Adipocyte (in vitro differentiated cells): Measurements from ENCODE around the gene ARHGEF26.
A peak's percentile ranks its signal among the peaks of the same experiment; 100 is the strongest.

Experiments
- DNase-seq: peaks from one replicate; pipeline ENCODE4 v3.0.0-alpha.2; 2015; ENCODE audit warnings: low read depth
- H3K27me3 ChIP-seq: replicated peaks from 2 replicates; pipeline ENCODE4 v1.7.0; 2013; ENCODE audit warnings: mild to moderate bottlenecking, low read length, moderate library complexity; ENCODE audit not compliant: control insufficient read depth, insufficient read depth
- H3K36me3 ChIP-seq: 2 replicates; pipeline ENCODE4 v1.7.0; 2013; ENCODE audit warnings: low read length, mild to moderate bottlenecking, moderate library complexity; ENCODE audit not compliant: control insufficient read depth, insufficient read depth, severe bottlenecking
- H3K4me1 ChIP-seq: 2 replicates; pipeline ENCODE4 v1.7.0; 2013; ENCODE audit warnings: mild to moderate bottlenecking, low read length, moderate library complexity; ENCODE audit not compliant: control insufficient read depth, insufficient read depth
- H3K4me3 ChIP-seq: 2 replicates; pipeline ENCODE4 v1.7.0; 2013; ENCODE audit warnings: mild to moderate bottlenecking, low read length, moderate library complexity
- H3K9ac ChIP-seq: 2 replicates; pipeline ENCODE4 v1.7.0; 2013; ENCODE audit warnings: mild to moderate bottlenecking, low read length, moderate library complexity
- H3K9me3 ChIP-seq: 2 replicates; pipeline ENCODE4 v1.7.0; 2013; ENCODE audit warnings: mild to moderate bottlenecking, low read length, moderate library complexity; ENCODE audit not compliant: control insufficient read depth

ARHGEF26 gene

GRCh38 chr3:154236331-154236730 lies 115.1 kb downstream of the ARHGEF26 start:
- no peak for DNase-seq
- Histone ChIP-seq H3K9me3 (no peaks in the 10 kb centered on the region), H3K9ac (no peak overlapping the region), H3K36me3 (peaks cover 13% of the 10 kb centered on the region), H3K27me3 (no peaks in the 10 kb centered on the region), H3K4me3 (no peak overlapping the region), H3K4me1 (peaks cover 3% of the 10 kb centered on the region)

- Histone ChIP-seq H3K9ac (no peak overlapping the region), H3K4me1 (peaks cover 32% of the 10 kb centered on the region), H3K4me3 (no peak overlapping the region), H3K9me3 (no peaks in the 10 kb centered on the region), H3K36me3 (peaks cover 15% of the 10 kb centered on the region), H3K27me3 (no peaks in the 10 kb centered on the region)
- no peak for DNase-seq
Measured at GRCh38 chr3:154240235-154240634, 119.0 kb downstream of the ARHGEF26 start.

- H3K9ac ChIP-seq, result no peak overlapping the region
- H3K4me1 ChIP-seq, result peaks cover 35% of the 10 kb centered on the region
- peaks cover 15% of the 10 kb centered on the region for H3K36me3 ChIP-seq
- no peak for DNase-seq
- no peak overlapping the region for H3K4me3 ChIP-seq
- H3K27me3 ChIP-seq, result no peaks in the 10 kb centered on the region
- H3K9me3 ChIP-seq, result no peaks in the 10 kb centered on the region
Measured at GRCh38 chr3:154241496-154241895, 120.3 kb downstream of the ARHGEF26 start.

GRCh38 chr3:154242766-154243165 lies 121.6 kb downstream of the ARHGEF26 start:
- Histone ChIP-seq H3K27me3 (no peaks in the 10 kb centered on the region), H3K4me1 (peaks cover 32% of the 10 kb centered on the region), H3K9ac (peak overlapping the region; percentile 56), H3K36me3 (peaks cover 18% of the 10 kb centered on the region), H3K9me3 (no peaks in the 10 kb centered on the region), H3K4me3 (peak overlapping the region; percentile 53)
- no peak for DNase-seq

- peaks cover 32% of the 10 kb centered on the region for H3K4me1 ChIP-seq
- peak overlapping the region; percentile 53 for H3K4me3 ChIP-seq
- H3K27me3 ChIP-seq, result no peaks in the 10 kb centered on the region
- peak overlapping the region; percentile 56 for H3K9ac ChIP-seq
- DNase-seq, result no peak
- no peaks in the 10 kb centered on the region for H3K9me3 ChIP-seq
- H3K36me3 ChIP-seq, result peaks cover 18% of the 10 kb centered on the region
Measured at GRCh38 chr3:154243353-154243752, 122.2 kb downstream of the ARHGEF26 start.

- DNase-seq, result no peak
- Histone ChIP-seq H3K4me3 (no peak overlapping the region), H3K4me1 (peaks cover 32% of the 10 kb centered on the region), H3K9ac (no peak overlapping the region), H3K36me3 (peaks cover 27% of the 10 kb centered on the region), H3K9me3 (no peaks in the 10 kb centered on the region), H3K27me3 (no peaks in the 10 kb centered on the region)
Measured at GRCh38 chr3:154244644-154245043, 123.5 kb downstream of the ARHGEF26 start.

- DNase-seq, result no peak
Measured at GRCh38 chr3:154247806-154248415, 126.7 kb downstream of the ARHGEF26 start.

GRCh38 chr3:154250291-154250690 lies 129.1 kb downstream of the ARHGEF26 start:
- no peak for DNase-seq
- Histone ChIP-seq H3K9ac (no peak overlapping the region), H3K27me3 (no peaks in the 10 kb centered on the region), H3K4me1 (peaks cover 9% of the 10 kb centered on the region), H3K4me3 (no peak overlapping the region), H3K9me3 (no peaks in the 10 kb centered on the region), H3K36me3 (peaks cover 46% of the 10 kb centered on the region)

More at GRCh38 chr3:154247806-154248415, 126.7 kb downstream of the ARHGEF26 start:
- no peak overlapping the region for H3K4me3 ChIP-seq
- no peaks in the 10 kb centered on the region for H3K27me3 ChIP-seq
- H3K9ac ChIP-seq, result no peak overlapping the region
- peaks cover 30% of the 10 kb centered on the region for H3K36me3 ChIP-seq
- peaks cover 29% of the 10 kb centered on the region for H3K4me1 ChIP-seq
- H3K9me3 ChIP-seq, result no peaks in the 10 kb centered on the region

GRCh38 chr3:154251610-154252009 lies 130.4 kb downstream of the ARHGEF26 start:
- Histone ChIP-seq H3K9me3 (no peaks in the 10 kb centered on the region), H3K4me1 (peaks cover 6% of the 10 kb centered on the region), H3K4me3 (no peak overlapping the region), H3K36me3 (peaks cover 57% of the 10 kb centered on the region), H3K27me3 (no peaks in the 10 kb centered on the region), H3K9ac (no peak overlapping the region)
- DNase-seq, result no peak

GRCh38 chr3:154252759-154253638 lies 131.8 kb downstream of the ARHGEF26 start:
- H3K27me3 ChIP-seq, result no peaks in the 10 kb centered on the region
- H3K9ac ChIP-seq, result peak overlapping the region; percentile 0
- H3K9me3 ChIP-seq, result no peaks in the 10 kb centered on the region
- DNase-seq, result peak; percentile 89
- H3K36me3 ChIP-seq, result peaks cover 67% of the 10 kb centered on the region
- peaks cover 6% of the 10 kb centered on the region for H3K4me1 ChIP-seq
- peak overlapping the region; percentile 52 for H3K4me3 ChIP-seq

GRCh38 chr3:154254527-154254926 lies 133.3 kb downstream of the ARHGEF26 start:
- DNase-seq, result no peak
- peaks cover 75% of the 10 kb centered on the region for H3K36me3 ChIP-seq

More at GRCh38 chr3:154254527-154254926, 133.3 kb downstream of the ARHGEF26 start:
- Histone ChIP-seq H3K4me1 (peaks cover 6% of the 10 kb centered on the region), H3K9ac (no peak overlapping the region), H3K9me3 (no peaks in the 10 kb centered on the region), H3K27me3 (no peaks in the 10 kb centered on the region), H3K4me3 (no peak overlapping the region)
